Central memory CD4-positive, alpha-beta T cell (primary cell): Measurements from ENCODE around the gene RAX.

ENCODE experiments used
- DNase-seq: peaks from one replicate; pipeline ENCODE4 v3.0.0; 2022

RAX gene

GRCh38 chr18:59239642-59240041 lies 33.6 kb downstream of the RAX start:
- DNase-seq = no peak

- DNase-seq = no peak
These were observed 34.9 kb downstream of the RAX start for GRCh38 chr18:59238385-59238784.

GRCh38 chr18:59233017-59233410 lies 40.2 kb downstream of the RAX start:
- DNase-seq = no peak

- no peak for DNase-seq
These were observed 40.8 kb downstream of the RAX start for GRCh38 chr18:59232309-59233016.

- no peak for DNase-seq
These were observed 41.4 kb downstream of the RAX start for GRCh38 chr18:59231877-59232276.

- DNase-seq = no peak
These were observed 42.1 kb downstream of the RAX start for GRCh38 chr18:59231114-59231513.

- no peak for DNase-seq
These were observed 43.4 kb downstream of the RAX start for GRCh38 chr18:59229701-59230443.

- no peak for DNase-seq
These were observed 44.1 kb downstream of the RAX start for GRCh38 chr18:59229191-59229590.

- no peak for DNase-seq
These were observed 44.9 kb downstream of the RAX start for GRCh38 chr18:59228351-59228750.

GRCh38 chr18:59222341-59222740 lies 50.9 kb downstream of the RAX start:
- no peak for DNase-seq

GRCh38 chr18:59220784-59221765 lies 52.2 kb downstream of the RAX start:
- no peak for DNase-seq

- no peak for DNase-seq
These were observed 53.0 kb downstream of the RAX start for GRCh38 chr18:59220164-59220783.

GRCh38 chr18:59219672-59220163 lies 53.5 kb downstream of the RAX start, which contains the start of gene GRP:
Gene GRP, plus strand, starts transcription at chr18:59220158. Its CDS starts 108 bp downstream, at chr18:59220266.
- no peak for DNase-seq

- no peak for DNase-seq
These were observed 55.2 kb downstream of the RAX start for GRCh38 chr18:59218018-59218417.
